ENCODE data around the gene ZMAT3. TPM values are rescaled to one million over a fixed set of nuclear protein-coding genes. Genes with fewer than 3 reads are reported as not detected.

Gene ZMAT3
- total and polyA plus RNA-seq, 4 donors, result 1.9 to 5.4 (median 2.8) TPM

GRCh38 chr3:179000659-179001058 lies 71.0 kb downstream of the ZMAT3 start:
- no peaks in the 10 kb centered on the region for H3K36me3 ChIP-seq (ENCODE audit: control insufficient read depth in 4 of 4, insufficient read depth in 3 of 4, low read depth in 1 of 4, low read length in 3 of 4)
- WGBS, result 80% methylated on average over 3 of the region's 3 CpGs
- H3K9ac ChIP-seq (ENCODE audit: low read depth in 1 of 2, low read length in 2 of 2), result no peak overlapping the region
- no peaks in the 10 kb centered on the region for H3K9me3 ChIP-seq (ENCODE audit: control insufficient read depth in 4 of 4, low read length in 3 of 4)
- no peak for DNase-seq (ENCODE audit: low spot score)
- H3K4me3 ChIP-seq (ENCODE audit: low read depth in 1 of 3, low read length in 3 of 3), result no peak overlapping the region
- no peaks in the 10 kb centered on the region for H3K27me3 ChIP-seq (ENCODE audit: control insufficient read depth in 4 of 4, insufficient read depth in 4 of 4, low read length in 3 of 4)
- no peak overlapping the region for H3K27ac ChIP-seq (ENCODE audit: low read depth in 1 of 2, low read length in 2 of 2)
- no peaks in the 10 kb centered on the region for H3K4me1 ChIP-seq (ENCODE audit: control insufficient read depth in 4 of 4, insufficient read depth in 4 of 4, low read length in 3 of 4)
- TF ChIP-seq FOXA2 (IDR thresholded peaks at IDR 0.05), result no peak

DNA sequence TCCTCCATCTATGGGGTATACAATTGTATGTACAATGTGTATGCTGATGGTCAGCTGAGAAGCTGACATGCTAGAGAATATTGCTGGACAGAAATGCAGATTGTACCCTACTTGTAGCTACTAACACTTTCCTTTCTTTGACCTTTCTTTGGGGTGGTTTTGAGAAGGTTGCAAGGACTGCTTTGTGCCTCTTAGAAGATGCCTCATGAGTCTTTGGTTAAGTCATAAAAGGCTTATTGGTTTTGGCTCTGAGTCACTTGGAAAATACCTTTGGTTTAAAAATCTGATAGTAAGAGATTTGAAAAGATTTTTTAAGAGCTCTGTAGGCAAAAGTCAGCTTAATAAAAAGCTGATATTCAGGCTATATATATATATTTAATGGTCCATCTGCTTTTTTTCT lies 71.5 kb downstream of the ZMAT3 start:
- H3K9ac ChIP-seq (ENCODE audit: low read depth in 1 of 2, low read length in 2 of 2), result no peak overlapping the region
- no peaks in the 10 kb centered on the region for H3K4me1 ChIP-seq (ENCODE audit: control insufficient read depth in 4 of 4, insufficient read depth in 4 of 4, low read length in 3 of 4)
- TF ChIP-seq REST (IDR thresholded peaks at IDR 0.05), result no peak
- TF ChIP-seq FOXA2 (IDR thresholded peaks at IDR 0.05), result no peak
- TF ChIP-seq NR2F2 (IDR thresholded peaks at IDR 0.05), result no peak
- TF ChIP-seq SP1 (IDR thresholded peaks at IDR 0.05), result no peak
- TF ChIP-seq YY1 (IDR thresholded peaks at IDR 0.05), result no peak
- no peak for TF ChIP-seq CTCF (IDR thresholded peaks at IDR 0.05; ENCODE audit: low read depth, low read length, missing input control)
- no peak for TF ChIP-seq FOXA1 (IDR thresholded peaks at IDR 0.05)
- no peak for TF ChIP-seq HNF4A (conservative IDR thresholded peaks at IDR 0.05)
- TF ChIP-seq JUND (IDR thresholded peaks at IDR 0.05), result no peak
- no peak for TF ChIP-seq HNF4G (IDR thresholded peaks at IDR 0.05)
- no peak for TF ChIP-seq TAF1 (conservative IDR thresholded peaks at IDR 0.05)
- TF ChIP-seq EGR1 (IDR thresholded peaks at IDR 0.05; ENCODE audit: low read depth in 2 of 2), result no peak
- TF ChIP-seq ZBTB33 (IDR thresholded peaks at IDR 0.05), result no peak
- TF ChIP-seq RAD21 (IDR thresholded peaks at IDR 0.05), result no peak
- no peak for TF ChIP-seq GABPA (IDR thresholded peaks at IDR 0.05 in 1 of 2, conservative IDR thresholded peaks at IDR 0.05 in 1 of 2)
- TF ChIP-seq, protein P1, sequence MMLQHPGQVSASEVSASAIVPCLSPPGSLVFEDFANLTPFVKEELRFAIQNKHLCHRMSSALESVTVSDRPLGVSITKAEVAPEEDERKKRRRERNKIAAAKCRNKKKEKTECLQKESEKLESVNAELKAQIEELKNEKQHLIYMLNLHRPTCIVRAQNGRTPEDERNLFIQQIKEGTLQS (IDR thresholded peaks at IDR 0.05), result no peak
- no peak for TF ChIP-seq MAX (IDR thresholded peaks at IDR 0.05)
- no peak for TF ChIP-seq RXRA (IDR thresholded peaks at IDR 0.05)
- no peak for DNase-seq (ENCODE audit: low spot score)
- no peak overlapping the region for H3K27ac ChIP-seq (ENCODE audit: low read depth in 1 of 2, low read length in 2 of 2)
- no peaks in the 10 kb centered on the region for H3K36me3 ChIP-seq (ENCODE audit: control insufficient read depth in 4 of 4, insufficient read depth in 3 of 4, low read depth in 1 of 4, low read length in 3 of 4)
- H3K9me3 ChIP-seq (ENCODE audit: control insufficient read depth in 4 of 4, low read length in 3 of 4), result no peaks in the 10 kb centered on the region
- no peak overlapping the region for H3K4me3 ChIP-seq (ENCODE audit: low read depth in 1 of 3, low read length in 3 of 3)
- H3K27me3 ChIP-seq (ENCODE audit: control insufficient read depth in 4 of 4, insufficient read depth in 4 of 4, low read length in 3 of 4), result no peaks in the 10 kb centered on the region

Data from liver (tissue), 9 donors.